HG02852 (cell line): ENCODE results near the gene ZNF281.
"Not testable (repeated sequence)": the region's sequence is repeated elsewhere in the genome, so short reads cannot be mapped to it uniquely, and the experiment has no call there.

Experiments
- ATAC-seq: cut with Tn5 transposase; IDR thresholded peaks from one replicate; pipeline ENCODE4 v1.9.1; 2021; ENCODE audit warnings: mild to moderate bottlenecking, moderate library complexity; ENCODE audit not compliant: unreplicated experiment

The ZNF281 gene

GRCh38 chr1:200429221-200429751, 19.4 kb upstream of the ZNF281 start:
- no peak for ATAC-seq

GRCh38 chr1:200428482-200429205, 18.8 kb upstream of the ZNF281 start:
- no peak for ATAC-seq

- no peak for ATAC-seq
Observed at GRCh38 chr1:200427744-200428143, 17.9 kb upstream of the ZNF281 start.

- no peak for ATAC-seq
Observed at GRCh38 chr1:200426196-200426595, 16.4 kb upstream of the ZNF281 start.

- no peak for ATAC-seq
Observed at GRCh38 chr1:200423235-200423634, 13.4 kb upstream of the ZNF281 start.

- ATAC-seq = no peak
Observed at GRCh38 chr1:200422211-200422610, 12.4 kb upstream of the ZNF281 start.

GRCh38 chr1:200415789-200416593, 6.2 kb upstream of the ZNF281 start:
- no peak for ATAC-seq

- ATAC-seq = peak; percentile 41
Observed at GRCh38 chr1:200415227-200415626, 5.4 kb upstream of the ZNF281 start.

GRCh38 chr1:200414657-200415056, 4.8 kb upstream of the ZNF281 start:
- no peak for ATAC-seq

GRCh38 chr1:200413766-200414165, 3.9 kb upstream of the ZNF281 start:
- ATAC-seq = not testable (repeated sequence)

- ATAC-seq = no peak
Observed at GRCh38 chr1:200411406-200412257, 1.8 kb upstream of the ZNF281 start.

- peak; percentile 11 for ATAC-seq
Observed at GRCh38 chr1:200410566-200410878, 686 bp upstream of the ZNF281 start.

GRCh38 chr1:200409203-200409760, 554 bp downstream of the ZNF281 start:
- ATAC-seq = peak; percentile 29

GRCh38 chr1:200406161-200406797, 3.6 kb downstream of the ZNF281 start:
- ATAC-seq = no peak

GRCh38 chr1:200405264-200405663, 4.6 kb downstream of the ZNF281 start:
- no peak for ATAC-seq

GRCh38 chr1:200401708-200402107, 8.1 kb downstream of the ZNF281 start:
- ATAC-seq = no peak

GRCh38 chr1:200401263-200401662, 8.6 kb downstream of the ZNF281 start:
- ATAC-seq = no peak

- ATAC-seq = no peak
Observed at GRCh38 chr1:200400556-200400955, 9.3 kb downstream of the ZNF281 start.

- ATAC-seq = no peak
Observed at GRCh38 chr1:200399860-200400259, 10.0 kb downstream of the ZNF281 start.

GRCh38 chr1:200398373-200398772, 11.5 kb downstream of the ZNF281 start:
- ATAC-seq = no peak
